K562 (cell line): ENCODE results near the gene SERTAD1. TPM values are rescaled to one million over a fixed set of nuclear protein-coding genes. Genes with fewer than 3 reads are reported as not detected.

ENCODE experiments used
- ARID1B ChIP-seq: fragments of 450-650 bp; IDR thresholded peaks from 2 replicates; pipeline ENCODE4 v1.6.1; 2016; ENCODE audit warnings: antibody characterized with exemption, mild to moderate bottlenecking, inconsistent platforms
- ATF7 ChIP-seq: fragments of 450-650 bp; IDR thresholded peaks from 2 replicates; pipeline ENCODE4 v1.7.1; 2014; ENCODE audit warnings: mild to moderate bottlenecking, moderate library complexity
- CXXC5 ChIP-seq: fragments of 250-450 bp; sonication (Bioruptor Pico); IDR thresholded peaks from 2 replicates; pipeline ENCODE4 v1.8.0; 2022; ENCODE audit warnings: inconsistent platforms, mild to moderate bottlenecking, moderate library complexity
- EP300 ChIP-seq: IDR thresholded peaks from 2 replicates; pipeline ENCODE4 v1.6.1; 2012; ENCODE audit warnings: low read length, improper control_type of control experiment
- FOXK1 ChIP-seq: sonication (generic); formaldehyde crosslinking; IDR thresholded peaks from 2 replicates; pipeline ENCODE4 v1.8.0; 2022; ENCODE audit warnings: missing genetic modification reagents, mild to moderate bottlenecking, borderline replicate concordance
- GATAD2A ChIP-seq: fragments of 450-650 bp; IDR thresholded peaks from 2 replicates; pipeline ENCODE4 v1.6.1; 2017
- JUND ChIP-seq, 2 experiments: IDR thresholded peaks; 2 replicates in 1 of 2; 3 replicates in 1 of 2; pipeline ENCODE4 v1.6.1; 2011; ENCODE audit warnings: borderline replicate concordance in 2 of 2, low read depth in 2 of 2, low read length in 2 of 2, improper control_type of control experiment in 1 of 2, missing biosample characterization in 1 of 2, missing genetic modification characterization in 1 of 2, missing genetic modification reagents in 1 of 2
- KAT2B ChIP-seq: IDR thresholded peaks from one replicate; pipeline ENCODE4 v1.6.1; 2012; ENCODE audit warnings: low read depth, mild to moderate bottlenecking, control low read depth, inconsistent platforms, low read length, moderate library complexity
- KLF16 ChIP-seq: IDR thresholded peaks from 2 replicates; pipeline ENCODE4 v1.6.1; 2016; ENCODE audit warnings: antibody characterized with exemption
- MEF2D ChIP-seq: conservative IDR thresholded peaks from 2 replicates; pipeline ENCODE4 v1.6.1; 2016; ENCODE audit warnings: low read depth, missing genetic modification characterization, missing compliant biosample characterization
- MTA1 ChIP-seq: fragments of 450-650 bp; IDR thresholded peaks from 2 replicates; pipeline ENCODE4 v1.6.1; 2017; ENCODE audit warnings: borderline replicate concordance
- NRF1 ChIP-seq, 2 experiments: fragments of 450-650 bp; IDR thresholded peaks in 1 of 2; conservative IDR thresholded peaks in 1 of 2; 2 replicates each; pipeline ENCODE4 v1.6.1; 2014; ENCODE audit warnings: mild to moderate bottlenecking in 2 of 2
- PHF20 ChIP-seq: fragments of 450-650 bp; IDR thresholded peaks from 2 replicates; pipeline ENCODE4 v1.6.1; 2018; ENCODE audit not compliant: partially characterized antibody
- PKNOX1 ChIP-seq: fragments of 450-650 bp; IDR thresholded peaks from 2 replicates; pipeline ENCODE4 v1.6.1; 2016
- POLR2AphosphoS5 ChIP-seq: IDR thresholded peaks from 2 replicates; pipeline ENCODE4 v1.6.1; 2011; ENCODE audit warnings: mild to moderate bottlenecking, low read depth, low read length, moderate library complexity; ENCODE audit not compliant: control insufficient read depth, insufficient read depth
- RAD21 ChIP-seq, 2 experiments: fragments of 250-450 bp in 1 of 2; fragments of 450-650 bp in 1 of 2; sonication (Bioruptor Pico) in 1 of 2; formaldehyde crosslinking in 1 of 2; IDR thresholded peaks in 1 of 2; conservative IDR thresholded peaks in 1 of 2; 2 replicates each; pipeline versions ENCODE4 v1.4.0 to v1.8.0; 2020 to 2022; ENCODE audit warnings: mild to moderate bottlenecking in 2 of 2, moderate library complexity in 1 of 2
- SMARCE1 ChIP-seq: fragments of 450-650 bp; IDR thresholded peaks from 2 replicates; pipeline ENCODE4 v1.7.1; 2016; ENCODE audit warnings: mild to moderate bottlenecking
- SOX6 ChIP-seq: fragments of 450-650 bp; IDR thresholded peaks from 2 replicates; pipeline ENCODE4 v1.6.1; 2014; ENCODE audit warnings: mild to moderate bottlenecking
- SRF ChIP-seq, 2 experiments: fragments of 250-450, 450-650 bp in 1 of 2; sonication (Bioruptor Pico) in 1 of 2; sonication (generic) in 1 of 2; formaldehyde crosslinking; IDR thresholded peaks; 2 replicates each; pipeline versions ENCODE4 v1.5.0 to v1.5.1; 2020 to 2022; ENCODE audit warnings: mild to moderate bottlenecking in 1 of 2, missing genetic modification reagents in 1 of 2
- TFAP4 ChIP-seq: sonication (generic); formaldehyde crosslinking; IDR thresholded peaks from 2 replicates; pipeline ENCODE4 v1.8.0; 2022; ENCODE audit warnings: missing genetic modification reagents, mild to moderate bottlenecking, moderate library complexity, borderline replicate concordance
- ZBTB33 ChIP-seq: sonication (generic); formaldehyde crosslinking; IDR thresholded peaks from 2 replicates; pipeline ENCODE4 v1.8.1; 2023; ENCODE audit warnings: mild to moderate bottlenecking, missing genetic modification reagents
- ZNF12 ChIP-seq: sonication (generic); formaldehyde crosslinking; IDR thresholded peaks from 2 replicates; pipeline ENCODE4 v1.4.0; 2020; ENCODE audit warnings: mild to moderate bottlenecking, missing genetic modification reagents
- ZNF740 ChIP-seq, 3 experiments: fragments of 200-800 bp in 1 of 3; sonication (Bioruptor generic) in 1 of 3; sonication (generic) in 1 of 3; formaldehyde crosslinking in 1 of 3; IDR thresholded peaks; 2 replicates each; pipeline versions ENCODE4 v1.6.1 to v1.8.0; 2016 to 2022; ENCODE audit warnings: mild to moderate bottlenecking in 2 of 3, missing compliant biosample characterization in 2 of 3, missing genetic modification characterization in 2 of 3, missing genetic modification reagents in 1 of 3
- polyA plus RNA-seq, 8 experiments: library from polyadenylated mRNA; depleted of rRNA in 4 of 8; stranded (reverse) in 5 of 8; unstranded in 3 of 8; fragments of >200 nt; fragmentation: Nextera tagmentation in 2 of 8; fragmentation: Illumina TruSeq in 1 of 8; extraction: Ambion mirVana in 2 of 8; extraction: Trizol in 1 of 8; gene quantifications; 2 replicates each; pipeline versions ENCODE4 v1.2.1 to v1.2.3, GENCODE V29; 2011 to 2014; ENCODE audit warnings: inconsistent platforms in 1 of 8, missing spikeins in 1 of 8
- total RNA-seq, 7 experiments: library from RNA; depleted of rRNA in 6 of 7; stranded (reverse); fragments of >200 nt in 6 of 7; fragmentation: Illumina TruSeq in 2 of 7; extraction: Trizol in 2 of 7; gene quantifications; 2 replicates each; pipeline versions ENCODE4 v1.2.1 to v1.2.3, GENCODE V29; 2011 to 2021; ENCODE audit warnings: low replicate concordance in 1 of 7

Gene SERTAD1
- total and polyA plus RNA-seq, 9 of the 15 experiments (the other 6 are each of a cell fraction or from before 2014, with no cell fraction given) = 0.15 to 8.7 (median 4.9) TPM

GRCh38 chr19:40445780-40446262 is 20.0 kb upstream of the SERTAD1 start (continued):
- TF ChIP-seq ARID1B = no peak
- 0 out of 2 replicates have a peak, but pooled peaks have one; percentile 54 for TF ChIP-seq FOXK1 (CRISPR knock-in tag)
- TF ChIP-seq PKNOX1 = peak; percentile 54
- TF ChIP-seq RAD21 (CRISPR knock-in tag; conservative IDR thresholded peaks at IDR 0.05 in 1 of 2, IDR thresholded peaks at IDR 0.05 in 1 of 2) = 0 out of 4 replicates have a peak, but pooled peaks of 1 of the 2 experiments have one; percentile 13
- peak; percentile 91 for TF ChIP-seq ZNF12 (CRISPR knock-in tag)
- TF ChIP-seq KLF16 = peak; percentile 100
- peak; percentile 96 for TF ChIP-seq GATAD2A
- TF ChIP-seq NRF1 (conservative IDR thresholded peaks at IDR 0.05 in 1 of 2, IDR thresholded peaks at IDR 0.05 in 1 of 2) = peak; percentile 19 to 28; a peak in 1 of 4 replicates
- TF ChIP-seq SMARCE1 = 0 out of 2 replicates have a peak, but pooled peaks have one; percentile 32
- TF ChIP-seq KAT2B = peak; percentile 82
- TF ChIP-seq ZBTB33 (CRISPR knock-in tag) = peak; percentile 36; the same call in 1 of the 2 replicates
- no peak for TF ChIP-seq PHF20
- TF ChIP-seq CXXC5 (CRISPR knock-in tag) = peak; percentile 33; the same call in 1 of the 2 replicates
- peak; percentile 39; the same call in 1 of the 2 replicates for TF ChIP-seq ATF7
- peak; percentile 59 for TF ChIP-seq EP300
- TF ChIP-seq ZNF740 (CRISPR knock-in tag; IDR thresholded peaks at IDR 0.05) = no peak
- no peak for TF ChIP-seq ZNF740 (tag; IDR thresholded peaks at IDR 0.05)
- 0 out of 2 replicates have a peak, but pooled peaks have one; percentile 34 for TF ChIP-seq POLR2AphosphoS5
- no peak for TF ChIP-seq MEF2D (tag)
- TF ChIP-seq JUND (IDR thresholded peaks at IDR 0.05; ENCODE audit: borderline replicate concordance, low read depth, low read length) = 0 out of 2 replicates have a peak, but pooled peaks have one; percentile 28
- TF ChIP-seq JUND (tag; IDR thresholded peaks at IDR 0.05; ENCODE audit: borderline replicate concordance, low read depth, low read length) = peak; percentile 41; the same call in 2 of the 3 replicates
- peak; percentile 9; the same call in 1 of the 2 replicates for TF ChIP-seq SOX6
- TF ChIP-seq TFAP4 (CRISPR knock-in tag) = 0 out of 2 replicates have a peak, but pooled peaks have one; percentile 8
- TF ChIP-seq MTA1 = peak; percentile 12; the same call in 1 of the 2 replicates
- peak in 1 of 2 experiments; percentile 50; a peak in 1 of 4 replicates for TF ChIP-seq SRF (CRISPR knock-in tag; IDR thresholded peaks at IDR 0.05)
